Endodermal cell (in vitro differentiated cells): ENCODE results near the gene RSPH3. TPM values are rescaled to one million over a fixed set of nuclear protein-coding genes. Genes with fewer than 3 reads are reported as not detected.
"Not testable (repeated sequence)": the region's sequence is repeated elsewhere in the genome, so short reads cannot be mapped to it uniquely, and the experiment has no call there.

ENCODE experiments used
- DNase-seq: peaks from one replicate; pipeline ENCODE4 v3.0.0-alpha.2; 2017
- H3K27ac ChIP-seq: 2 replicates; pipeline ENCODE4 v1.5.1; 2013; ENCODE audit warnings: mild to moderate bottlenecking, low read depth, low read length, moderate library complexity
- H3K27me3 ChIP-seq: 2 replicates; pipeline ENCODE4 v1.6.1; 2013; ENCODE audit warnings: mild to moderate bottlenecking, low read length, moderate library complexity; ENCODE audit not compliant: insufficient read depth, control insufficient read depth, poor library complexity, severe bottlenecking
- H3K36me3 ChIP-seq: 2 replicates; pipeline ENCODE4 v1.7.0; 2013; ENCODE audit warnings: mild to moderate bottlenecking, low read length, moderate library complexity; ENCODE audit not compliant: control insufficient read depth, insufficient read depth
- H3K4me1 ChIP-seq: one replicate; pipeline ENCODE4 v1.7.0; 2013; ENCODE audit warnings: low read length; ENCODE audit not compliant: control insufficient read depth, insufficient read depth
- H3K4me3 ChIP-seq: 2 replicates; pipeline ENCODE4 v1.5.1; 2013; ENCODE audit warnings: mild to moderate bottlenecking, low read length, moderate library complexity
- H3K9ac ChIP-seq: 2 replicates; pipeline ENCODE4 v1.6.1; 2013; ENCODE audit warnings: mild to moderate bottlenecking, low read length, moderate library complexity; ENCODE audit not compliant: poor library complexity, severe bottlenecking; ENCODE audit errors: extremely low read depth
- H3K9me3 ChIP-seq: 2 replicates; pipeline ENCODE4 v1.6.1; 2013; ENCODE audit warnings: mild to moderate bottlenecking, low read length, moderate library complexity; ENCODE audit not compliant: control insufficient read depth
- H3K27ac Mint-ChIP-seq: 2 replicates; pipeline ENCODE4 v1.8.0; 2020; ENCODE audit warnings: mixed read lengths
- H3K27me3 Mint-ChIP-seq: 2 replicates; pipeline ENCODE4 v1.8.0; 2021; ENCODE audit warnings: mild to moderate bottlenecking, mixed read lengths; ENCODE audit not compliant: insufficient read depth
- H3K36me3 Mint-ChIP-seq: 2 replicates; pipeline ENCODE4 v1.8.0; 2020; ENCODE audit warnings: low read depth, mixed read lengths
- H3K4me1 Mint-ChIP-seq: 2 replicates; pipeline ENCODE4 v1.8.0; 2020; ENCODE audit warnings: mixed read lengths
- H3K4me3 Mint-ChIP-seq: 2 replicates; pipeline ENCODE4 v1.8.0; 2020; ENCODE audit warnings: mild to moderate bottlenecking, moderate library complexity, mixed read lengths
- H3K9me3 Mint-ChIP-seq: 2 replicates; pipeline ENCODE4 v1.8.0; 2020; ENCODE audit warnings: mild to moderate bottlenecking, mixed read lengths
- WGBS, 2 experiments: methylation state at CpG; one replicate each; pipeline versions ENCODE4 v1.1.5 to v1.1.7; 2013; ENCODE audit warnings: missing lambda C conversion rate in 2 of 2, mixed read lengths in 1 of 2; ENCODE audit not compliant: insufficient coverage in 1 of 2, insufficient read length in 1 of 2; 5-methylcytosine and 5-hydroxymethylcytosine counted together
- total RNA-seq, 2 donors: library from RNA; stranded (reverse); fragmentation: NEBNext Ultra II Directional in 1 of 2; extraction: Animal tissue kit (Norgen Biotek cat#: 25700) in 1 of 2; gene quantifications; 2 replicates in 1 of 2; 3 replicates in 1 of 2; pipeline ENCODE4 v1.2.1, GENCODE V29; 2021
- TF ChIP-seq, protein P1 (sequence below): fragments of 200-600 bp; sonication (generic); conservative IDR thresholded peaks from 2 replicates; pipeline ENCODE4 v1.5.0; 2021; ENCODE audit warnings: antibody characterized with exemption, mild to moderate bottlenecking

The RSPH3 gene
- total RNA-seq, 2 donors from 2014 or later: 7.4 to 10.3 TPM

DNA sequence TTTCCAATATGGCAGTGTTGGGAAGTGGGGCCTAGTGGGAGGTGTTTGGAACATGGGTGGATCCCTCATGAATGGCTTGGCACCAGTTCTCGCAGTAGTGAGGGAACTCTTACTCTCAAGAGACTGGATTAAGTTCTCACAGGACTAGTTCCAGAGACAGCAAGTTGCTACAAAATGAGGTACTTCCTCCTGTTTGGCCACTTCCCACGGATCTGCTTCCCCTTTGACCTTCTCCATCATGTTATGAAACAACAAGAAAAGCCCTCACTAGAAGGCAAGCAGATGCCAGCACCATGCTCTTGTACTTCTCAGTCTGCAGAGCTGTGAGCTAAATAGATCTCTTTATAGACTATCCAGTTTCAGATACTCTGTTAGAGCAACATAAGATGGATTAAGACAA, 3.1 kb downstream of the RSPH3 start:
- Histone ChIP-seq H3K9ac (no peak overlapping the region), H3K9me3 (peaks cover 7% of the 10 kb centered on the region), H3K36me3 (peaks cover 20% of the 10 kb centered on the region), H3K27ac (no peak overlapping the region), H3K4me3 (no peak overlapping the region), H3K27me3 (no peaks in the 10 kb centered on the region), H3K4me1 (no peaks in the 10 kb centered on the region)
- Mint-ChIP-seq H3K27me3 (no peaks in the 10 kb centered on the region), H3K4me3 (no peak overlapping the region), H3K4me1 (peaks cover 9% of the 10 kb centered on the region), H3K9me3 (peaks cover 1% of the 10 kb centered on the region), H3K27ac (no peak overlapping the region), H3K36me3 (peaks cover 16% of the 10 kb centered on the region)
- DNase-seq: no peak
- TF ChIP-seq, protein P1, sequence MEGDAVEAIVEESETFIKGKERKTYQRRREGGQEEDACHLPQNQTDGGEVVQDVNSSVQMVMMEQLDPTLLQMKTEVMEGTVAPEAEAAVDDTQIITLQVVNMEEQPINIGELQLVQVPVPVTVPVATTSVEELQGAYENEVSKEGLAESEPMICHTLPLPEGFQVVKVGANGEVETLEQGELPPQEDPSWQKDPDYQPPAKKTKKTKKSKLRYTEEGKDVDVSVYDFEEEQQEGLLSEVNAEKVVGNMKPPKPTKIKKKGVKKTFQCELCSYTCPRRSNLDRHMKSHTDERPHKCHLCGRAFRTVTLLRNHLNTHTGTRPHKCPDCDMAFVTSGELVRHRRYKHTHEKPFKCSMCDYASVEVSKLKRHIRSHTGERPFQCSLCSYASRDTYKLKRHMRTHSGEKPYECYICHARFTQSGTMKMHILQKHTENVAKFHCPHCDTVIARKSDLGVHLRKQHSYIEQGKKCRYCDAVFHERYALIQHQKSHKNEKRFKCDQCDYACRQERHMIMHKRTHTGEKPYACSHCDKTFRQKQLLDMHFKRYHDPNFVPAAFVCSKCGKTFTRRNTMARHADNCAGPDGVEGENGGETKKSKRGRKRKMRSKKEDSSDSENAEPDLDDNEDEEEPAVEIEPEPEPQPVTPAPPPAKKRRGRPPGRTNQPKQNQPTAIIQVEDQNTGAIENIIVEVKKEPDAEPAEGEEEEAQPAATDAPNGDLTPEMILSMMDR: no peak
- WGBS, 2 experiments: 94 to 98% methylated on average over 2 of the region's 2 CpGs

DNA sequence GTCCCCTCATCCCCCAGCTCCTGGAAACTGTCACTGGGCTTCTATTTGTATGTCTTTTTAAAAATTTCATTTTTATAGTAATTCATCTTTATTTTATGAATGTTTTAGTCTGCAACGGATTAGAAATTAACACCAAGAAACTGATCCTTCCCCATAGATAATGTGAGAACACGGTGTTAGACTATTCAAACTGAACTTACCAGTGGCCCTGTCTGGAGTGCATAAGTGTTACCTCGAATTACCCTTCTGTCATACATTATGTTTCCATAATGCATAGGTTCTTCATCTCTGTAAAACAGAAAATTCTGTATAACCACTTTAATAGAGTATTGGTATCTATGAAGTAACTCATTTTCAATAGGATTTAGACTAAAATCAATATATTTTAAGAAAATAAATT, 6.4 kb downstream of the RSPH3 start:
- Mint-ChIP-seq H3K9me3 (peaks cover 6% of the 10 kb centered on the region), H3K4me1 (peaks cover 4% of the 10 kb centered on the region), H3K36me3 (peaks cover 29% of the 10 kb centered on the region), H3K27ac (no peak overlapping the region), H3K27me3 (no peaks in the 10 kb centered on the region), H3K4me3 (no peak overlapping the region)
- DNase-seq: no peak
- TF ChIP-seq, protein P1: no peak
- H3K27me3 ChIP-seq: no peaks in the 10 kb centered on the region
- H3K36me3 ChIP-seq: peaks cover 26% of the 10 kb centered on the region
- WGBS, 2 experiments: 98 to 100% methylated on average over 1 to 3 of the region's 3 CpGs
- no peak overlapping the region for H3K9ac ChIP-seq
- H3K4me1 ChIP-seq: no peaks in the 10 kb centered on the region
- H3K4me3 ChIP-seq: no peak overlapping the region
- H3K27ac ChIP-seq: no peak overlapping the region
- H3K9me3 ChIP-seq: peaks cover 12% of the 10 kb centered on the region

DNA sequence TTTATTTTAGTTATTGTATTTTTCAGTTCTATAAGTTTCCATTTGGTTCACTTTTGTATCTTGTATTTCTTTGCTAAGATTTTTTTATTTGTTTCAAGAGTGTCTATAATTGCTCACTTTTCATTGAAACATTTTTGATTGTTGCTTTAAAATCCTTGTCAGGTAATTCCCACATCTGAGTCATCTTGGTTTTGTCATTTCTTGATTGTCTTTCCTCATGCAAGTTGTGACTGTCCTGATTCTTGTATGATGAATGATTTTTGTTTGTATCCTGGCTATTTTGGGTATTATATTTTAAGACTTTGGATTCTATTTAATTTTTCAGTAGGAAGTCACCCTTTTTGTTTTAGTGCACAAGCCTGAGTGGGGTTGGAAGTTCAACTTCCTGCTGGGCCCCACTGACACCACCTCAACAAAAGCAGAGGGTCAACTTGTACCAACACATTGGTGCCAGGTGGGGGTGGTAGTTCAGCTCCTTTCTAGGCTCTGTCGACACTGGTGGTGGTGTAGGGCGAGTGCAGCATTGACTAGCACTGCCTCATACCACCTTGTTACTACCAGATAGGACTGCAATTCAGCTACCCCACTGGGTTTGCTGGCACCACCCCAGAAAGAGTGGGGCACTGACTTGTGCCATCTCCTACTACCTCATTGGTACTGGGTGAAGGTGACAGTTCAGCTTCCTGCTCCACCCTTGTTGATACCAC, 8.8 kb downstream of the RSPH3 start:
- Mint-ChIP-seq H3K27ac (no peak overlapping the region), H3K4me3 (no peak overlapping the region), H3K36me3 (peaks cover 25% of the 10 kb centered on the region), H3K9me3 (peaks cover 6% of the 10 kb centered on the region), H3K4me1 (peaks cover 4% of the 10 kb centered on the region), H3K27me3 (no peaks in the 10 kb centered on the region)
- DNase-seq: peak; percentile 61
- TF ChIP-seq, protein P1: peak; percentile 48
- Histone ChIP-seq H3K4me3 (no peak overlapping the region), H3K9me3 (peaks cover 12% of the 10 kb centered on the region), H3K27me3 (no peaks in the 10 kb centered on the region), H3K4me1 (no peaks in the 10 kb centered on the region), H3K36me3 (peaks cover 18% of the 10 kb centered on the region), H3K9ac (no peak overlapping the region), H3K27ac (no peak overlapping the region)
- 90 to 94% methylated on average over 2 of the region's 2 CpGs for WGBS, 2 experiments

DNA sequence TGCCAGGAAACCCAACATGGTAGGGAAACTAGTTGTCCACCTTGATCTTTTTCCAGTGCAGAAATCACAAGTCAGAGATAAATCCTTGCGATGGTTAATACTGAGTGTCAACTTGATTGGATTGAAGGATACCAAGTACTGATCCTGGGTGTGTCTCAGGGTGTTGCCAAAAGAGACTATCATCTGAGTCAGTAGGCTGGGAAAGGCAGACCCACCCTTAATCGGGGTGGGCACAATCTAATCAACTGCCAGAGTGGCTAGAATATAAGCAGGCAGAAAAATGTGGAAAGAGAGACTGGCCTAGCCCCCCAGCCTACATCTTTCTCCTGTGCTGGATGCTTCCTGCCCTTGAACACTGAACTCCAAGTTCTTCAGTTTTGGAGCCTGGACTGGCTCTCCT, 10.3 kb downstream of the RSPH3 start:
- H3K27me3 Mint-ChIP-seq, H3K9ac ChIP-seq, H3K4me3 ChIP-seq, H3K4me1 ChIP-seq, H3K9me3 Mint-ChIP-seq, H3K27ac ChIP-seq, DNase-seq, H3K4me1 Mint-ChIP-seq, H3K4me3 Mint-ChIP-seq, H3K27me3 ChIP-seq, H3K27ac Mint-ChIP-seq: not testable (repeated sequence)
- Histone ChIP-seq H3K9me3 (peaks cover 12% of the 10 kb centered on the region), H3K36me3 (peaks cover 14% of the 10 kb centered on the region)
- H3K36me3 Mint-ChIP-seq: peaks cover 25% of the 10 kb centered on the region
- WGBS, 2 experiments: 90 to 100% methylated on average over 2 of the region's 2 CpGs
